Stimulated activated CD8-positive, alpha-beta memory T cell treated with anti-CD3 and anti-CD28 coated beads, Interleukin-4, amount 100 ng/mL, for 4 hours (primary cell): ENCODE measurements around the gene SRSF8.
"Not testable (repeated sequence)": the region's sequence is repeated elsewhere in the genome, so short reads cannot be mapped to it uniquely, and the experiment has no call there.

Experiments
- DNase-seq, 2 donors: peaks; one replicate each; pipeline ENCODE4 v3.0.0-alpha.2; 2020; ENCODE audit warnings: low read depth in 2 of 2, low spot score in 1 of 2

Gene SRSF8

DNA sequence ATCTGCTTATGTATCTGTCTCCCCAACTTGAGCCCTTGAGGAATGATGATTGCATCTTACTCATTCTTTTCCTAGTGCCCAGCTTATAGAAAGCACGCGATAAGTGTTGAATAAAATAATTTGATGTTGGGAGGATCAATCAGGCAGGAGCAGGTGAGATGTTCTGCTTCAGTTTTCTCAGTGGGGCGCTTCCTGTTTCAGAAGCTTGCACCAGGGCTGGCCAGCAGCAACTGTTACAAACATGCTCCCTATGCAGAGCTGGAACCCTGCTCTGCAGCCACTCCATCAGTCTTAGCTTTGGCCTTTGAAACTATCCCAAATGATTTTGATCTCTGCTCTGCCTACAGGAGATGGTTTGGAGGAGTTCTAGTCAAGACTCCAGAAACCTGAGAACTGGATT is 26.8 kb downstream of the SRSF8 start:
- DNase-seq = no peak

DNA sequence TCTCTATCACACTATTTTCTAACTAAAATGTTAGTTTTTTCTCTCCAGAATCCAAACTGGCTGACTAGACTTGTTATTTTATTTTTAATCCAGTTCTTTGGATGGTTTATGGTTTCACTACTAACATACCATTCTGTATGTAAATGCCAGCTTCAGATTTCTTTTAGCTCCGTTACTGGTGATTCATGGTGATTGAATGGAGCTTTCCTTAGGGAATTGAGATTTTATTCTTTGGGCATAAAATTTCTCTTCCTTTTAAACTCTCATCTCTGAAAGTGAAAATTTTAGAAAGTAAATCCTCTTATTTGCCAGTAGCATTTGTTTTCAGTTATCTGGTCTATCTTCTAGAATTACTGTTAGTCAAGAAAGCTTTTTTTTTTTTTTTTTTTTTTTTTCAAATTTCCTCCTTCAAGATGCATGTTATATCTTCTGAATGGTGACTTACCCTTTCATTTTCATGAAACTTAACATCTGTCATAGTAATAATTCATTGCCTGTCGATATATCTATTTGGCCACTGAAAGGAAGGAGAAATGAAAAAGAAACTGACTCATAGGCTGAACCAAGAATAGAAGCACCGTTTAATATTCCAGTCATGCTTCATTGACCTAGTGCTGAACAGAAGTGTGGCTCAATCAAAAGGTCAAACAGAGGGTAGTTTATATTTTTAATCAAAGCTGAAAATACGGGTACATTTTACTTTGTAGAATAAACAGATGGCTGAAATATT is 29.3 kb downstream of the SRSF8 start:
- no peak for DNase-seq

DNA sequence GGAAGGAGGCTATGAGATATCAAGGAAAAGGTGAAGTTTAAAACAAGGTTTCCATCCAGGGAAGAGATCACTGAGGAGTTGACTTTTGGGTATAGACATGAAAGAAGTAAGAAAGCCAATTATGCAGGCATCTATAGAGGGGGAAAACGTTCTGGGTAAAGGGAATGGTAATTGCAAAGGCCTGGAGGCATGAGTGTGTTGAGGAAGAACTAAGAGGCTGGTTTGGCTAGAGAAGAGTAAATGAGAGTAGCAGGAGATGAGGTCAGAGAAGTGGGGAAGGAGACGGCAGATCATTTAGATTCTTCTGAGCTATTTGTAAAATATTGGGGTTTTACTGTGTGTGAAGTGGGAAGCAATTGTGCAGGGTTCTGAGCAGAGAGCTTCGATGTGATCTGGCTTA is 30.5 kb downstream of the SRSF8 start:
- no peak for DNase-seq

DNA sequence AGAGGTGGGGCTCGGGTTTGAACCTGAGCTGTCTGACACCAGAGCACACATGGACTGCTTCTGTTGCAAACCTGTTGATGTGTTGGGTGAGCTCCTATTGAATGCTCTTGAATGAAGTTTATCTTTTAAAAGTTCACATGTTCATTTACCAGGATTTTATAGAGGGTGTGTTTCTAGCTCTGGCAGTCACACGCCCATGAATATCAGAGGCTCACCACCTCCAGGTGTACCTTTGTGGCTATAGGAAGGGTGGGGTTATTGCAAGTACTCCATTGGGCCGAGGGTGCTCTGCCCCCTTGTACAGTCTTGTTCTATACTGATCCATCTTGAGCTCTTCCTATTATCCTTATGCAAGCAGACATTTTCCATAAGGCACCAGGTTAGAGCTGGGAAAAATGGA is 32.1 kb downstream of the SRSF8 start:
- no peak for DNase-seq

DNA sequence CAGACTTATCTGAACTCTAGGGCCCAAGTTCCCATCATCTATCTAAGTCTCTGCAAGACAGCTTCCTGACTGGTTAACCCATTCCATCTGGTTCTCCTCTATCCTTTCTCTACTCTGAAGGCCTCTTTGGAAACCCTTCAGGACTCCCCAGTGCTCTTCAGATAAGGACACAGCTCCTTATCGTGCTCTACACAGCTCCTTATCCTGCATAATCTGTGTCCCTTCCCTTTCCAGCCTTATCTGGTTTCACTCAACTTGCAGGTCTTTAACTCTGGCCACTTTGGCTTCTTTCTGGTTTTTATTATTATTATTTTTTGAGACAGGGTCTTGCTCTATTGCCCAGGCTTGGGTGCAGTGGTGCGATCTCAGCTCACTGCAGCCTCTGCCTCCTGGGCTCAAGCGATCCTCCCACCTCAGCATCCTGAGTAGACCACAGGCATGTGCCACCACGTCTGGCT is 33.5 kb downstream of the SRSF8 start:
- no peak for DNase-seq

DNA sequence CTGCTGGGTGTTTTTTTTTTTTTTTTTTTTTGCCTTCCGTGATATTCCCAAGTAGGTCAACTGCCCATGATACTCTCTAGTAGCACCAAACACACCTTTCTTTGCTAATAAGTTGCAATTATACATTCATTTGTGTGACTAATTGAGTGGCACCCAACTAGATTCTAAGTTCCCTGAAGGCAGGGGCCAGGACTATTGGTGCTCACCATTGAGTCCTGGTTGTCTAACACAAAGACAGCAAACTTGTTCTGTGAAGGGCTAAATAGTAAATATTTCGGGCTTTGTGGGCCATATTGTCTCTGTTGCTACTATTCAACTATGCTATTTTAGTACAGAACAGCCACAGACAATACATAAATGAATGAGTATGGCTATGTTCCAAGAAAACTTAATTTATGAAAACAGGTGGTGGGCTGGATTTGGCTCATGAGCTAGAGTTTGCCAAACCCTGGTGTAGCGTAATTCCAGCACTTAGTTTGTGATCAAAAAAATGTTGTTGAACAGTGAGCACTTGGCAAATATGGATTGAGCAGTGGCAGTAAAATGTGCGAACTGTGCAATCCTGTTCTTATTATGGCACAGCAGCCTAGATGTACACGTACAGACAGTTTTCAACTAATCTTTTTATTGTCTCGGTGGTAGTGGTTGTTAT is 34.3 kb downstream of the SRSF8 start:
- no peak for DNase-seq

DNA sequence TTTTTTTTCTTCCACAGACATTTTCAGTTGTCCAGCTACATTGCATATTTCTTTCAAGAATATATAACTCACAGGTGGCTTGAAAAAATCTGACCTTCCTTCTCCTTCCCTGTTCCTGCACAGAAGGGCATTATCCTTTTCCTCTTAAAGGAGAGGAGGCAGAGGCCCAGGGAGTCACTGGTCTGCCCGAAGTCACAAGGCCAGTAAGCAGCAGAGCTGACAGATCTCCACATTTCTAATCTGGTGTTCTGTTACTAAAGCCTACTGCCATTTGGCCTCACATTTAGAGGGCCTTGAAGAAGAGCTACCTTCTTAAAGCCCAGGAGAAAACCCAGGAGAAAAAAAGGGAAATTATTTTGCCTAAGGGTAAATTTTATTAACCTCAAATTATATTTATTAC is 35.2 kb downstream of the SRSF8 start:
- DNase-seq = no peak

DNA sequence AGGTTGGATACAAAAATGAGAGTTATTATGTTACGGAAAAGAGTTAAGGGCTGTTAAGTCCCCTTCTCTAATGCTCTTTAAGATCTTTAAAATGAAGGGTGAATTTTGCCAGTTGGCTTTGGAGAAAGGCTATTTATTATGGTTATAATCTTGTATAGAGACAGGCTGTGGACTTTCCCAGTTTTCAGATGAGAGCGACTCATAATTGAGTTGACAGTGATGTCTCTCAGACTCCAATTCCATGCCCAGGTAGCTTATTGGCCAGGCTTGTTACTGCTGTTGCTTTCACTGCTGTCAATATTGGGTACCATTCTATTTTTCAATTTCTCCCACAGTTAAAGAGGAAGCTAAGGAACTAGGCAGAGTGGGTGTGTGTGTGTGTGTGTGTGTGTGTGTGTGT is 36.0 kb downstream of the SRSF8 start:
- DNase-seq = no peak

DNA sequence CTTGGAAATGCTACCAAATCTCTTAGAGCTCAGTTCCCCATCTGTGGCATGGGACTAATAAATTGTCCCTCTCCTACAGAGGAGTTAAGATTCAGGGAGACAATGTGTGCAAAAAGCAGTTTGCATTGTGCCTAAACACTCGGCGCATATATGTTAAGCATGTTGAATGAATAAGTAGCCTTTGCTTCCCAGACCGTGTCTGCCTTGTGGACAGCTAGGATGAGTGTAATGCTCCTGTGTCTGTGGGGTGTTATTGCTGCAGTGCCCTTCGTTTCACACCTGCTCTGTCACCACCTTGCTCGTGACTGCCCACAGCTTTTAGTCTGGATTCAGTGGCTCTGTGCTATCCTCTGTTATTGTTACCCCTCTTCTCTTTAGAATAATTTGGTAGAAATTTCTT is 37.0 kb downstream of the SRSF8 start:
- no peak for DNase-seq

DNA sequence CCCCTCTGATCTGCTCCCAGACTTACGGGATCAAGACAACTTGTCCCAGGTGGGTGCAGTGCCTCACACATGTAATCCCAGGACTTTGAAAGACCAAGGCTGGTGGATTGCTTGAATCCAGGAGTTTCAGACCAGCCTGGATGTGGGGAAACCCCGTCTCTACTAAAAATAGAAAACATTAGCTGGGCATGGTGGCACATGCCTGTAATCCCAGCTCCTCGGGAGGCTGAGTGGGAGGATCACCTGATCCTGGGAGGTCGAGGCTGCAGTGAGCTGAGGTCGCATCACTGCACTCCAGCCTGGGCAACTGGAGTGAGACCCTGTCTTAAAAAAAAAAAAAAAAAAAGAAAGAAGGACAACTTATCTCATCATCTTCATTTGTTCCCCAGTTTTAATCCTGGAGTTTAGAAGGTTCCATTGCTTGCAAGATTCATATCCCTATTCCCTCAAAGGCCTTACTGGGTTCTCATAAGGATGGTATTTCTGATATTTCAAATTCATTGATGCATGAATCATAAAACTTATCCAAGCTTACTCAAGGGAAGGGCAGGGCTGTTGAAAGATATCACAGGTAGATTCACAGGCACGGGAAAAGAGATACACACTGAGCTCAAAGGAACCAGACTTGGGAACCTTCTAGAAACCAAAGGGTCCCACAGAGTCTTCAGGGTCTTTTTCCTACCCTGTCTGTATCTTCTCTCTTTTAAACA is 37.6 kb downstream of the SRSF8 start:
- no peak for DNase-seq

DNA sequence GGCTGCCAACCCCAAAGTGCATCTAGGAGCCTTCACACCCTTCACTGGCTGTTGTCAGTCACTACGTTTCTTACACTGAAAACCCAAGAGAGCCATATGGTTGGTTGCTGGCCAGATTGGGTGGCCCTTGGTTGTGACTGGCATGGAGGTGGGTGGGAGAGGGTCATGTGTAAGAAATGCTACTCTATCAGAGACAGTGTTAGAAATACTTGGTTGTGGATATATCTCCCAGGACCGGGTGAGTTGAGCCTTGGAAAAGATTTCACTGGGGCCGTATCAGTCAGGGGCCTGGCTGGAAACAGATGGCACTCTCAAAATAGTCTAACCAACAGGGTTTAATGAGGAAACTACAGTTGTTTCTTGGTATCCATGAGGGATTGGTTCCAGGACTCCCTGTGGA is 38.1 kb downstream of the SRSF8 start:
- no peak for DNase-seq

DNA sequence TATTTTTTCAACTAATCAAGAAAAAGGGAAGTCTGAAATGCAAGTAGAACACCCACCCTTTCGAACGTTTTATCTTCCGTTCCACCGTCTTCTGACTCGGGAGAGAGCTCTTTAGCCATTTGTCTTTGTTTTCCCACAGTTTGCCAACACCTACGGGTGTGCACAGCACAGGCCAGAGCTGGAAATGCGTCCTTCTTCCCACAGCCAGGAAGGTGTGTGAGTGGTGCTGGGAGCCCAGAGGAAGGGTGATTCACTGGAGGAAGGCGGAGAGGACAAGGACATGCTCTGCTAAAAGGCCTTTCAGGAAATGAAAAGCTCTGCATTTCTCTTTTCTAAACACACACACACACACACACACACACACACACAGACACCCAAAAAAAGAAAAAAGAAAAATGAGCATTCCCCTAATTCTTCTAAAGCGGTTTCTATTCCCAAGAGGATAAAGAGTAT is 41.5 kb downstream of the SRSF8 start:
- no peak for DNase-seq

DNA sequence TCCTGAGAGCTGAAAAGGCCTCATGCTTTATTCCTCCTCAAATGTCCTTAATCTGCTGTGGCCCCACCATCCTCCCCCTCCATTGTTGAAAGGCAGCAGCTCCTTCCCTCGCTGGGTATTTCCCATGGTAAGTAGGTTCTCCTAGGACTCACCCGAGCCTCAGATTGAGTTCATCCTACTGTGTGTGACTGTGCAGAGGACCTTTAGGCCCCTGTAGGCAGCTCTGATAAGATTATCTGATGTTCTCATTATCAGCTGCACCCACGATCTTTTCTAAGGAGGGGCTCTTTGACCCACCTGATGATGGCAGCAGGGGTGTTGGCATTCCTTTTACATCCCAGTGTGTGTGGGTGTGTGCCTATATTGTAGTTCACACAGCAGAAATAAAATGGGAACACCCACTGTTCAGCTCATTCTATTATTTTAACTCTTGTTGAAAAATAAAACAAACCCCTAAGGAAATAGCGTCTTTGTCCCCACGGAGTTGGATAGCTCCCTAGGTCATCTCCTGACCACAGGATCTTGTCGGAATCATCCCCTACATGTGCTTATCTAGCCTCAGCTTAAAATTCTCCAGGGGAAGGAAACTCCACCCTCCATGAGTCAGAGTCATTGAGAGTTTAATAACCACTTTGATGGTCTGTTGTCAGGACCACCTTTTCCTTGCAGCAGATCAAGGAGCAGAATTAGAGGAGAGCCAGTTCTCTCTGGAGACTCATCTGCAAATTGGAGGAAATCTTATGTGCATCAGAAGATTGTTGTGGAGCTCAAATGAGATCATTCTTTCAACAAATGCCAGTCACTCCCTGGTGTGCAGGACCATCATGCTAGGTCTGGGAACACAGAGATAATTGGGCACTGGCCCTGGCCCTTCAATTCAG is 42.2 kb downstream of the SRSF8 start:
- DNase-seq = no peak

DNA sequence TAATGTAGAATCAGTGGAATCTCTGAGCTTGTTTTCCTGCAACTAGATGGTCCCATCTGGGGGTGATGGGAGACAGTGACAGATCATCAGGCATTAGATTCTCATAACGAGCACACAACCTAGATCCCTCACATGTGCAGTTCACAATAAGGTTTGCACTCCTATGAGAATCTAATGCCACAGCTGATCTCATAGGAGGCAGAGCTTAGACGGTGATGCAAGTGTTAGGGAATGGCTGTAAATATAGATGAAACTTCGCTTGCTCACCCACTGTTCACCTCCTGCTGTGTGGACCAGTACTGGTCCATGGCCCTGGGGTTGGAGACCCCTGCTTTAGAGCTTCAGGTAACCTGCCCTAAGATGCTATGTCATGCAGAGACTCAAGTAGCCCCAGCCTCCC is 44.8 kb downstream of the SRSF8 start:
- not testable (repeated sequence) for DNase-seq

DNA sequence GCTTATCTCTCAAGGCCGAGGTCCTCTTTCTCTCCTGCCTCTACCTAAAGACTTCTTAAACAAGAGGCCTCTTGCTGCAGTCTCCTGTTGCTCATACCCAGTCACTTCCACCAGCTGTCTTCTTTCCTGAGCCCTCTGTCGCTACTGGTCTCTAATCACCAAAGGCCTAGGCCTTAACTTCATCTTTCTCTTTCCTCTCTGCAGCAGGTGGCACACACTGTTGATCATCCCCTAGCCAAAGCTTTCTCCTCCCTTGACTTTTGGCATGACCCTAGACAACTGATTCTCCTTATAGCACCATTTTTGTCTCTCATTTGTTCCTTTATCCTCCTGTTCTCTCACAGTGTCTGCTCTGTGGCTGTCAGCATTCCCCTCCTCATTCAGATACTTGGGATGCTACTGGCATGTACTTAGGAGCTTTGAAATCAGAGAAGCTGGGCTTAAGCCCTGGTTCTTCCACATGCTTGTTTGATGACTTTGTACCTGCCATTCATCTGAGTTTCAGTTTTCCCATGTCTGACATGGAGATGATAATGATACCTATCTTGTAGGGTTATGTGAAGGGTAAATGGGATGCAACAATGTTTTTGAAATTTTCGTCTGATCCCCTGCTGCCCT is 45.3 kb downstream of the SRSF8 start:
- no peak for DNase-seq

DNA sequence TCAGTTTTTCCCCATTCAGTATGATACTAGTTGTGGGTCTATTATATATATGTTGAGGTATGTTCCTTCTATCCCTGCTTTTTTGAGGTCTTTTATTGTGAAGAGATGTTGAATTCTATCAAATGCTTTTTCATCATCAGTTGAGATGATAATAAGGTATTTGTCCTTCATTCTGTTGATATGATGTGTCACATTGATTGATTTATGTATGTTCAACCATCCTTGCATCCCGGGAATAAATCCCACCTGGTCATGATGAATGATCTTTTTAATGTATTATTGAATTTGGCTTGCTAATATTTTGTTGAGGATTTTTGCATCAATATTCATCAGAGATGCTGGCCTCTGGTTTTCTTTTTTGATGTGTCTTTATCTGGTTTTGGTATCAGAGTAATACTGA is 48.9 kb downstream of the SRSF8 start:
- DNase-seq = no peak

DNA sequence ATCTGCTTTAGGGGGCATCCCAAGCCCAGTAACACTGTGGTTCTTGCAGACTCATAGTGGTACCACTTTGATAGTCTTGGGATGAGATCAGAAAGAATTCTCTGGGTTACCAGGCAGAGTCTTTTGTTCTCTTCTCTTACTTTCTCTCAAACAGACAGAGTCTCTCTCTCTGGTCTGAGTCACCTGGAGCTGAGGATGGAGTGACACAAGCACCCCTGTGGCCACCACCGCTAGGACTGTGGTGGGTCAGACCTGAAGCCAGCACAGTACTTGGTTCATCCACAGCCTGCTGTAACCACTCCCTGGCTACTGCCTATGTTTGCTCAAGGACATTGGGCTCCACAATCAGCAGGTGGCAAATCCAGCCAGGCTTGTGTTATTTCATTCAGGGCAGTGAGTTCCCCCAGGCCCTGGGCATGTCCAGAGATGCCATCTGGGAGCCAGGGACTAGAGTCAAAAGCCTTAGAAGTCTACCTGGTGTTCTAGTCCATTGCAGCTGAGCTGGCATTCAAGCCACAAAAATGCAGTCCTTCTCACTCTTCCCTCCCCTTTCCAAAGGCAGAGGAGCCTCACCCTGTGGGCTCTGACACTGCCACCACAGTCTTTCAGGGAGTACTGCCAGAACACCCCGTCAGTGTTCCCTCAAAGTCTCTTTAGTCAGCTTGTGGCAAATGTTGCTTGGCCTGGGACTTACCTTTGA is 52.8 kb downstream of the SRSF8 start:
- no peak for DNase-seq
